ENCODE results near the gene RIOK3.

- no peak for TF ChIP-seq POLR2A (IDR thresholded peaks at IDR 0.05; ENCODE audit: low read depth, low read length)
- TF ChIP-seq TAF1 (IDR thresholded peaks at IDR 0.05; ENCODE audit: low read depth, low read length): no peak
- TF ChIP-seq POU2F2 (IDR thresholded peaks at IDR 0.05; ENCODE audit: low read depth, low read length): no peak
Observed at GRCh38 chr18:23495723-23496440, 42.8 kb downstream of the RIOK3 start.

Data from GM12891 (cell line).